Measurements from ENCODE around the gene HHIPL1. TPM values are rescaled to one million over a fixed set of nuclear protein-coding genes. Genes with fewer than 3 reads are reported as not detected.

HHIPL1 gene
- total and polyA plus RNA-seq, 4 experiments from 2014 or later, result 0.35 to 0.42 TPM; not detected in 2

DNA sequence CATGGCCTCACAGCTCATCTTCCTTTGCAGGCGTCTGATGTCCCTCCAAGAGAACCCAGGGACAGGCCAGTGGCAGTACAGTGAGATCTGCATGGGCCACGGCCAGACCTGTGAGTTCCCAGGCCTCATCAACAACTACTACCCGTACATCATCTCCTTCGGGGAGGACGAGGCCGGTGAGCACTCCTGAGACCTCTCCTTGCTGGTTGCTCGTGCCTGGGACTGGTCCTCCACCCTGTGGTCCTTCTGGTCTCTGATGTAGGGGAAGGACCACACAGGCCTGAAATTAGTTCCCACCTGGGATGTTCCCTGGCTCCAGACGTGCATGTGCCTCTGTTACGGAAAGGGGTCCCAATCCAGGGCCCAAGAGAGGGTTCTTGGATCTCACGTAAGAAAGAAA, 17.9 kb downstream of the HHIPL1 start:
- no peak overlapping the region for H3K4me3 Mint-ChIP-seq
- POLR2A ChIA-PET (ENCODE audit: partially characterized antibody), result no interaction called here

GRCh38 chr14:99663386-99664057, 18.6 kb downstream of the HHIPL1 start:
- H3K27ac ChIP-seq (ENCODE audit: low read depth, low read length), result no peak overlapping the region
- Mint-ChIP-seq H3K27ac (no peak overlapping the region), H3K4me3 (no peak overlapping the region), H3K27me3 (peaks cover 24 to 29% of the 10 kb centered on the region in 2 donors), H3K4me1 (peaks cover 0 to 5% (median 1%) of the 10 kb centered on the region in 4 donors), H3K9me3 (no peaks in the 10 kb centered on the region), H3K36me3 (no peaks in the 10 kb centered on the region)
- no peak for DNase-seq
- intact Hi-C loops (cut with micrococcal nuclease), result no loop called here
- no peak overlapping the region for H3K4me3 ChIP-seq (ENCODE audit: low read length in 2 of 2)
- no peaks in the 10 kb centered on the region for H3K4me1 ChIP-seq (ENCODE audit: insufficient read depth, low read length)
- POLR2A ChIA-PET (ENCODE audit: partially characterized antibody), result no interaction called here
- no peaks in the 10 kb centered on the region for H3K36me3 ChIP-seq (ENCODE audit: insufficient read depth, low read length)
- CTCF ChIA-PET (ENCODE audit: partially characterized antibody), result no interaction called here
- H3K27me3 ChIP-seq (ENCODE audit: insufficient read depth, low read length), result peaks cover 4% of the 10 kb centered on the region
- no peaks in the 10 kb centered on the region for H3K9me3 ChIP-seq (ENCODE audit: control insufficient read depth in 1 of 2, low read length in 2 of 2)

More for the DNA sequence above, 17.9 kb downstream of the HHIPL1 start:
- Histone ChIP-seq H3K9me3 (ENCODE audit: control insufficient read depth in 1 of 2, low read length in 2 of 2) (no peaks in the 10 kb centered on the region), H3K27ac (ENCODE audit: low read depth, low read length) (no peak overlapping the region), H3K4me1 (ENCODE audit: insufficient read depth, low read length) (no peaks in the 10 kb centered on the region), H3K4me3 (ENCODE audit: low read length in 2 of 2) (no peak overlapping the region), H3K36me3 (ENCODE audit: insufficient read depth, low read length) (no peaks in the 10 kb centered on the region), H3K27me3 (ENCODE audit: insufficient read depth, low read length) (peaks cover 4% of the 10 kb centered on the region)
- H3K36me3 Mint-ChIP-seq, result no peaks in the 10 kb centered on the region
- peaks cover 0 to 5% (median 1%) of the 10 kb centered on the region in 4 donors for H3K4me1 Mint-ChIP-seq
- no peaks in the 10 kb centered on the region for H3K9me3 Mint-ChIP-seq
- intact Hi-C loops (cut with micrococcal nuclease), result no loop called here
- CTCF ChIA-PET (ENCODE audit: partially characterized antibody), result interaction anchor here (1.1 to 1.2 kb wide), 2 partner anchors 19 to 25 kb away, joined by 3 to 4 read pairs; no protein-coding TSS in a partner anchor
- peaks cover 29 to 36% of the 10 kb centered on the region in 2 donors for H3K27me3 Mint-ChIP-seq
- H3K27ac Mint-ChIP-seq, result no peak overlapping the region
- no peak for DNase-seq

- POLR2A ChIA-PET (ENCODE audit: partially characterized antibody), result no interaction called here
- intact Hi-C loops (cut with micrococcal nuclease), result no loop called here
- no peak for DNase-seq
- no peak overlapping the region for H3K27ac ChIP-seq (ENCODE audit: low read depth, low read length)
- no peaks in the 10 kb centered on the region for H3K4me1 ChIP-seq (ENCODE audit: insufficient read depth, low read length)
- H3K36me3 ChIP-seq (ENCODE audit: insufficient read depth, low read length), result no peaks in the 10 kb centered on the region
- Mint-ChIP-seq H3K36me3 (no peaks in the 10 kb centered on the region), H3K27me3 (peaks cover 19 to 24% of the 10 kb centered on the region in 2 donors), H3K27ac (no peak overlapping the region), H3K9me3 (no peaks in the 10 kb centered on the region), H3K4me3 (no peak overlapping the region), H3K4me1 (no peaks in the 10 kb centered on the region)
- CTCF ChIA-PET (ENCODE audit: partially characterized antibody), result no interaction called here
- no peak overlapping the region for H3K4me3 ChIP-seq (ENCODE audit: low read length in 2 of 2)
- H3K9me3 ChIP-seq (ENCODE audit: control insufficient read depth in 1 of 2, low read length in 2 of 2), result no peaks in the 10 kb centered on the region
- no peaks in the 10 kb centered on the region for H3K27me3 ChIP-seq (ENCODE audit: insufficient read depth, low read length)
These were observed 19.4 kb downstream of the HHIPL1 start for GRCh38 chr14:99664058-99664936.

- POLR2A ChIA-PET (ENCODE audit: partially characterized antibody), result no interaction called here
These were observed 20.0 kb downstream of the HHIPL1 start for GRCh38 chr14:99664937-99665273.

DNA sequence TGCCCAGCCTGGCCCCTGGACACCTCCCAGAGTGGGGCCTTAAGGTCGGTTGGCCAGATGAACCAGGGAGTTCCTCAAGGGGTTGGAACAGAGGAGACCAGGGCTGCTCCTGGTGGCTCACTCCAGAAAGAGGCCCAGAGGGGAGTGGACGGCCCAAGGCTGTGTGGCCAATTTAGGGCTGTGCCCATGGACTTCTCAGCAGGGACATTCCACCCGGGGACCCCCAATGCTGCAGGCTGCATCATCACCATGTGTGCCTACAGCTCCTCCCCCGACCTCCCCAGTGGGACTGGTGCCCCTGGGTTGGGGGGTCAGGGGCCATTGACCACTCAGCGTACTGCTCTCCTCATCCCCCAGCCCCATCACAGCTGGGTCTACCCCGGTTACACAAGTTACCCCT, 21.6 kb downstream of the HHIPL1 start:
- Histone ChIP-seq H3K27me3 (ENCODE audit: insufficient read depth, low read length) (no peaks in the 10 kb centered on the region), H3K27ac (ENCODE audit: low read depth, low read length) (no peak overlapping the region), H3K4me3 (ENCODE audit: low read length in 2 of 2) (no peak overlapping the region), H3K36me3 (ENCODE audit: insufficient read depth, low read length) (no peaks in the 10 kb centered on the region), H3K9me3 (ENCODE audit: control insufficient read depth in 1 of 2, low read length in 2 of 2) (no peaks in the 10 kb centered on the region), H3K4me1 (ENCODE audit: insufficient read depth, low read length) (no peaks in the 10 kb centered on the region)
- Mint-ChIP-seq H3K36me3 (no peaks in the 10 kb centered on the region), H3K27ac (no peak overlapping the region), H3K9me3 (no peaks in the 10 kb centered on the region), H3K4me1 (no peaks in the 10 kb centered on the region), H3K4me3 (no peak overlapping the region), H3K27me3 (peaks cover 10 to 16% of the 10 kb centered on the region in 2 donors)
- no peak for DNase-seq
- ChIA-PET CTCF (ENCODE audit: partially characterized antibody) (interaction anchor here (1.3 kb wide), 1 partner anchor 17 kb away, joined by 3 read pairs; the partner anchor contains the start of gene CYP46A1), POLR2A (ENCODE audit: partially characterized antibody) (no interaction called here)
- intact Hi-C loops (cut with micrococcal nuclease), result no loop called here

More at GRCh38 chr14:99664937-99665273, 20.0 kb downstream of the HHIPL1 start:
- DNase-seq, result no peak
- CTCF ChIA-PET (ENCODE audit: partially characterized antibody), result no interaction called here
- no peak overlapping the region for H3K27ac ChIP-seq (ENCODE audit: low read depth, low read length)
- intact Hi-C loops (cut with micrococcal nuclease), result no loop called here
- no peaks in the 10 kb centered on the region for H3K4me1 ChIP-seq (ENCODE audit: insufficient read depth, low read length)
- Mint-ChIP-seq H3K36me3 (no peaks in the 10 kb centered on the region), H3K9me3 (no peaks in the 10 kb centered on the region), H3K4me1 (no peaks in the 10 kb centered on the region), H3K27me3 (peaks cover 18 to 24% of the 10 kb centered on the region in 2 donors), H3K4me3 (no peak overlapping the region), H3K27ac (no peak overlapping the region)
- no peaks in the 10 kb centered on the region for H3K27me3 ChIP-seq (ENCODE audit: insufficient read depth, low read length)
- H3K36me3 ChIP-seq (ENCODE audit: insufficient read depth, low read length), result no peaks in the 10 kb centered on the region
- H3K9me3 ChIP-seq (ENCODE audit: control insufficient read depth in 1 of 2, low read length in 2 of 2), result no peaks in the 10 kb centered on the region
- H3K4me3 ChIP-seq (ENCODE audit: low read length in 2 of 2), result no peak overlapping the region

GRCh38 chr14:99667045-99667444, 22.1 kb downstream of the HHIPL1 start:
- ChIA-PET CTCF (ENCODE audit: partially characterized antibody) (interaction anchor here (1.3 to 1.4 kb wide), 2 partner anchors 13 to 17 kb away, joined by 3 read pairs; partner anchors contain the start of gene CYP46A1), POLR2A (ENCODE audit: partially characterized antibody) (no interaction called here)
- no peak overlapping the region for H3K4me3 ChIP-seq (ENCODE audit: low read length in 2 of 2)
- H3K36me3 ChIP-seq (ENCODE audit: insufficient read depth, low read length), result no peaks in the 10 kb centered on the region
- H3K27me3 ChIP-seq (ENCODE audit: insufficient read depth, low read length), result no peaks in the 10 kb centered on the region
- no peak overlapping the region for H3K27ac Mint-ChIP-seq
- no peaks in the 10 kb centered on the region for H3K9me3 ChIP-seq (ENCODE audit: control insufficient read depth in 1 of 2, low read length in 2 of 2)
- no peak overlapping the region for H3K27ac ChIP-seq (ENCODE audit: low read depth, low read length)
- intact Hi-C loops (cut with micrococcal nuclease), result no loop called here
- H3K9me3 Mint-ChIP-seq, result no peaks in the 10 kb centered on the region
- no peak for DNase-seq
- H3K36me3 Mint-ChIP-seq, result no peaks in the 10 kb centered on the region
- H3K4me1 ChIP-seq (ENCODE audit: insufficient read depth, low read length), result peaks cover under 1% of the 10 kb centered on the region
- H3K4me1 Mint-ChIP-seq, result peaks cover 0 to under 1% (median 0%) of the 10 kb centered on the region in 4 donors
- H3K4me3 Mint-ChIP-seq, result no peak overlapping the region
- H3K27me3 Mint-ChIP-seq, result peaks cover 9 to 14% of the 10 kb centered on the region in 2 donors

DNA sequence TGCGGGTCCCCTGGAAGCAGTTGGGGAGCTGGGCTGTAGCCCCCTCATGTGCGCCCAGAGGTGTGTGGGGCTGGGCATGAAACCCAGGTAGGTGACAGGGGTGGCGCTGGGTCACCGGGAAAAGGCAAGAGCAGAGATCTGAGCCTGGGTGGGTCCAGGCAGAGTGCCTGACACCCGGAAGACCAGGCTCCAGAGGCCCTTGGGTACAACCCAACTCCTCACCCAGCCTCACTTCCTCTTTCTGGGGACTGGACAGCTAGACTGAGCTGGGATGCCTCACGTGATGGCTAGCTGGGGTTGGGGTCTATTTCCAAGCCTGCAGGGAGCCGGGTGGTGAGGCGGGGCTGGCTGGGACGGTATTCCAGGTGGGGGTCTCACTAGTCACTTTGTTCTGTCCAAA, 22.9 kb downstream of the HHIPL1 start:
- Mint-ChIP-seq H3K4me3 (no peak overlapping the region), H3K4me1 (peaks cover 3 to 9% (median 5%) of the 10 kb centered on the region in 4 donors), H3K27ac (no peak overlapping the region), H3K27me3 (peaks cover 9 to 13% of the 10 kb centered on the region in 2 donors), H3K36me3 (no peaks in the 10 kb centered on the region), H3K9me3 (no peaks in the 10 kb centered on the region)
- POLR2A ChIA-PET (ENCODE audit: partially characterized antibody), result no interaction called here
- Histone ChIP-seq H3K36me3 (ENCODE audit: insufficient read depth, low read length) (no peaks in the 10 kb centered on the region), H3K9me3 (ENCODE audit: control insufficient read depth in 1 of 2, low read length in 2 of 2) (no peaks in the 10 kb centered on the region), H3K4me1 (ENCODE audit: insufficient read depth, low read length) (peaks cover 9% of the 10 kb centered on the region), H3K4me3 (ENCODE audit: low read length in 2 of 2) (no peak overlapping the region), H3K27ac (ENCODE audit: low read depth, low read length) (no peak overlapping the region), H3K27me3 (ENCODE audit: insufficient read depth, low read length) (no peaks in the 10 kb centered on the region)
- DNase-seq, result no peak
- CTCF ChIA-PET (ENCODE audit: partially characterized antibody), result interaction anchor here (1.3 to 1.4 kb wide), 2 partner anchors 12 to 16 kb away, joined by 3 read pairs; partner anchors contain the start of gene CYP46A1
- intact Hi-C loops (cut with micrococcal nuclease), result no loop called here
